Measurements from ENCODE around the gene RAB6B. TPM values are rescaled to one million over a fixed set of nuclear protein-coding genes. Genes with fewer than 3 reads are reported as not detected.

The RAB6B gene
- polyA plus RNA-seq, 1 experiment = 2.2 TPM

GRCh38 chr3:133934073-133934970, 38.6 kb upstream of the RAB6B start:
- DNase-seq (ENCODE audit: low read depth, low spot score) = no peak
- CTCF ChIA-PET = interaction anchor here (7.8 kb wide), 1 partner anchor 276 kb away, joined by 227 read pairs; no protein-coding TSS in a partner anchor
- POLR2A ChIA-PET = no interaction called here

DNA sequence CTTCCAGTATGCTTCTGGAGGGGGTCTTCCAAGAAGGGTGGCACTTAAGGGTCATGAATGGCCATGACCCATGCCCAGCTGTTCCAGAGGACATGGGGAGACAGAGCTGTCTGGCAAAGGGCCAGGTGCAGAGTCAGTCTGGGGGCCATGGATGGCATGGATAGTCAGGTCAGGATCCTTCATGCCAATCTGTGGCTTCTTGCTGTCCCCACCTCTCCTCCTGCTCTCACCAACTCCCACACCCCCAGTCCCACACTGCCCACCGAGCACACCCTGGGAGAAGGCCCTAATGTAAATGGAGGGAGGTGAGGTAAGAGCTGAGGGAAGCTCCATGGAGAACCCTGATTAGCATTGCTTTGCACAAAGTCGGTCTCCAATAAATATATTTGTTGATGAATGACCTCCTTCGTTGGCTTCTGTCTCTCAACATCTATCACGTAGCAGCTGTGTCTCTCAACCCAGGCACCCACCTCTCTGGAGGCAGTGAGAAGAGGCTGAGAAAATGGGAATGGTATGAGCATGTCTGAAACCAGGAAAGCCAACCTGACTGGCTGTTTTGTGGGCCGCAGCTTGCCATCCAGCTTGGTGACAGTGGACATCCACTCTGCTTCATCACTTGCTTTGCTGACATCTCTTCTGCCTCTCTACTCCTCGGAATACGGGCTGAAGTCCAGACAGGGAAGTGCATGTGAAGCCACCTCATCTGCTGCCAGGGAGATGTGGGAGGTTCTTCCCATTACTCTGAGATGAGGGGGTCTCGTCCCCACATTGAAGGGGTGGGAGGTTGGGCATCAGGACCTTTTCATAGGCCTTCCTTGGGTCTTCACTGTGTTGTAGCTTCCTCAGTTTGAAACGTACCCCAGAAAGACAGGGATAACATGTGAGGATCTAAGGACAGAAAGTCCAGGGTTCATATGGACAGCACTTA, 37.7 kb upstream of the RAB6B start:
- Histone ChIP-seq H3K4me3 (ENCODE audit: low read depth, low read length) (no peak overlapping the region), H3K27ac (ENCODE audit: low read depth, low read length) (no peak overlapping the region), H3K27me3 (ENCODE audit: control insufficient read depth, insufficient read depth, low read length) (peaks cover 2% of the 10 kb centered on the region), H3K9me3 (ENCODE audit: control insufficient read depth, insufficient read depth, low read length) (no peaks in the 10 kb centered on the region)
- no peak for TF ChIP-seq CTCF (IDR thresholded peaks at IDR 0.05; ENCODE audit: low read depth, low read length)
- no peak for DNase-seq (ENCODE audit: low read depth, low spot score)
- ChIA-PET CTCF (interaction anchor here (0.5 to 7.8 kb wide), 4 partner anchors 70 to 565 kb away, joined by 3 to 227 read pairs (median 16); no protein-coding TSS in a partner anchor), POLR2A (interaction anchor here (0.7 kb wide), 1 partner anchor 160 kb away, joined by 3 read pairs; no protein-coding TSS in a partner anchor)

More at GRCh38 chr3:133934073-133934970, 38.6 kb upstream of the RAB6B start:
- H3K9me3 ChIP-seq (ENCODE audit: control insufficient read depth, insufficient read depth, low read length) = no peaks in the 10 kb centered on the region
- H3K27ac ChIP-seq (ENCODE audit: low read depth, low read length) = no peak overlapping the region
- H3K4me3 ChIP-seq (ENCODE audit: low read depth, low read length) = no peak overlapping the region
- peaks cover 2% of the 10 kb centered on the region for H3K27me3 ChIP-seq (ENCODE audit: control insufficient read depth, insufficient read depth, low read length)
- no peak for TF ChIP-seq CTCF (IDR thresholded peaks at IDR 0.05; ENCODE audit: low read depth, low read length)

- DNase-seq (ENCODE audit: low read depth, low spot score) = no peak
- ChIA-PET POLR2A (no interaction called here), CTCF (interaction anchor here (1.4 to 7.8 kb wide), 4 partner anchors 8 to 278 kb away, joined by 5 to 227 read pairs (median 22); no protein-coding TSS in a partner anchor)
- peaks cover 2% of the 10 kb centered on the region for H3K27me3 ChIP-seq (ENCODE audit: control insufficient read depth, insufficient read depth, low read length)
- TF ChIP-seq CTCF (IDR thresholded peaks at IDR 0.05; ENCODE audit: low read depth, low read length) = no peak
- H3K4me3 ChIP-seq (ENCODE audit: low read depth, low read length) = no peak overlapping the region
- no peak overlapping the region for H3K27ac ChIP-seq (ENCODE audit: low read depth, low read length)
- H3K9me3 ChIP-seq (ENCODE audit: control insufficient read depth, insufficient read depth, low read length) = no peaks in the 10 kb centered on the region
Observed at GRCh38 chr3:133932009-133932408, 36.3 kb upstream of the RAB6B start.

- no peak for DNase-seq (ENCODE audit: low read depth, low spot score)
- TF ChIP-seq CTCF (IDR thresholded peaks at IDR 0.05; ENCODE audit: low read depth, low read length) = no peak
- CTCF ChIA-PET = interaction anchor here (0.9 to 7.8 kb wide), 14 partner anchors 9 to 1200 kb away, joined by 3 to 227 read pairs (median 6); no protein-coding TSS in a partner anchor
- Histone ChIP-seq H3K27ac (ENCODE audit: low read depth, low read length) (no peak overlapping the region), H3K4me3 (ENCODE audit: low read depth, low read length) (no peak overlapping the region), H3K27me3 (ENCODE audit: control insufficient read depth, insufficient read depth, low read length) (no peaks in the 10 kb centered on the region), H3K9me3 (ENCODE audit: control insufficient read depth, insufficient read depth, low read length) (no peaks in the 10 kb centered on the region)
- POLR2A ChIA-PET = no interaction called here
Observed at GRCh38 chr3:133931084-133931483, 35.4 kb upstream of the RAB6B start.
